IPS-18a (cell line): ENCODE results near the gene HINFP.
"Not testable (repeated sequence)": the region's sequence is repeated elsewhere in the genome, so short reads cannot be mapped to it uniquely, and the experiment has no call there.

Source experiments
- H3K27ac ChIP-seq: one replicate; pipeline ENCODE4 v1.5.1; 2013; ENCODE audit warnings: low read length
- H3K27me3 ChIP-seq: one replicate; pipeline ENCODE4 v1.6.1; 2013; ENCODE audit warnings: mild to moderate bottlenecking, low read length; ENCODE audit not compliant: control insufficient read depth, insufficient read depth
- H3K36me3 ChIP-seq: one replicate; pipeline ENCODE4 v1.6.1; 2013; ENCODE audit warnings: low read depth, low read length; ENCODE audit not compliant: control insufficient read depth
- H3K4me1 ChIP-seq: one replicate; pipeline ENCODE4 v1.6.1; 2013; ENCODE audit warnings: low read depth, low read length; ENCODE audit not compliant: control insufficient read depth
- H3K4me3 ChIP-seq: one replicate; pipeline ENCODE4 v1.5.1; 2013; ENCODE audit warnings: low read length
- H3K9ac ChIP-seq: one replicate; pipeline ENCODE4 v1.6.1; 2013; ENCODE audit warnings: mild to moderate bottlenecking, low read length, moderate library complexity
- H3K9me3 ChIP-seq: one replicate; pipeline ENCODE4 v1.6.1; 2013; ENCODE audit warnings: low read depth, low read length; ENCODE audit not compliant: control insufficient read depth

HINFP gene

DNA sequence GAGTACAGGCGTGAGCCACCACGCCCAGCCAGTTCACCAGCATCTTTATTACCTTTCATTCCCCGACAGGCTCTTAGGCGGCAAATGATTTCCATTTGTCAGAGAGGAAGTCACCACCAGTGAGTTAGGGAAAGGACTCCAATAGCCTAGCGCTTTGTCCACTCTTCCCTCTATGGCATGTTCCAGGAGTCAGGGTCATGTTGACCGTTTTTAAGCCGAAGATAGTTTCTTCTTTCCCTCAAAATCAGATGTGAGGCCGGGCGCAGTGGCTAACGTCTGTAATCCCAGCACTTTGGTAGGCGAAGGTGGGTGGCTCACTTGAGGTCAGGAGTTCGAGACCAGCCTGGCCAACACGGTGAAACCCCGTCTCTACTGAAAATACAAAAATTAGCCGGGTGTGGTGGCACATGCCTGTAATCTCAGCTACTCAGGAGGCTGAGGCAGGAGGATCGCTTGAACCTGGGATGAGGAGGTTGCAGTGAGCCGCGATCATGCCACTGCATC lies 18.2 kb upstream of the HINFP start:
- Histone ChIP-seq H3K4me3 (peak overlapping the region; percentile 81), H3K4me1 (peaks cover 20% of the 10 kb centered on the region), H3K9ac (peak overlapping the region; percentile 93)
- H3K36me3 ChIP-seq, H3K27ac ChIP-seq, H3K9me3 ChIP-seq, H3K27me3 ChIP-seq: not testable (repeated sequence)

- H3K4me3 ChIP-seq: no peak overlapping the region
- H3K27ac ChIP-seq: no peak overlapping the region
- peaks cover 15% of the 10 kb centered on the region for H3K27me3 ChIP-seq
- H3K4me1 ChIP-seq: peaks cover 23% of the 10 kb centered on the region
- no peaks in the 10 kb centered on the region for H3K36me3 ChIP-seq
- no peak overlapping the region for H3K9ac ChIP-seq
- H3K9me3 ChIP-seq: no peaks in the 10 kb centered on the region
Observed at GRCh38 chr11:119103793-119104192, 17.6 kb upstream of the HINFP start.

DNA sequence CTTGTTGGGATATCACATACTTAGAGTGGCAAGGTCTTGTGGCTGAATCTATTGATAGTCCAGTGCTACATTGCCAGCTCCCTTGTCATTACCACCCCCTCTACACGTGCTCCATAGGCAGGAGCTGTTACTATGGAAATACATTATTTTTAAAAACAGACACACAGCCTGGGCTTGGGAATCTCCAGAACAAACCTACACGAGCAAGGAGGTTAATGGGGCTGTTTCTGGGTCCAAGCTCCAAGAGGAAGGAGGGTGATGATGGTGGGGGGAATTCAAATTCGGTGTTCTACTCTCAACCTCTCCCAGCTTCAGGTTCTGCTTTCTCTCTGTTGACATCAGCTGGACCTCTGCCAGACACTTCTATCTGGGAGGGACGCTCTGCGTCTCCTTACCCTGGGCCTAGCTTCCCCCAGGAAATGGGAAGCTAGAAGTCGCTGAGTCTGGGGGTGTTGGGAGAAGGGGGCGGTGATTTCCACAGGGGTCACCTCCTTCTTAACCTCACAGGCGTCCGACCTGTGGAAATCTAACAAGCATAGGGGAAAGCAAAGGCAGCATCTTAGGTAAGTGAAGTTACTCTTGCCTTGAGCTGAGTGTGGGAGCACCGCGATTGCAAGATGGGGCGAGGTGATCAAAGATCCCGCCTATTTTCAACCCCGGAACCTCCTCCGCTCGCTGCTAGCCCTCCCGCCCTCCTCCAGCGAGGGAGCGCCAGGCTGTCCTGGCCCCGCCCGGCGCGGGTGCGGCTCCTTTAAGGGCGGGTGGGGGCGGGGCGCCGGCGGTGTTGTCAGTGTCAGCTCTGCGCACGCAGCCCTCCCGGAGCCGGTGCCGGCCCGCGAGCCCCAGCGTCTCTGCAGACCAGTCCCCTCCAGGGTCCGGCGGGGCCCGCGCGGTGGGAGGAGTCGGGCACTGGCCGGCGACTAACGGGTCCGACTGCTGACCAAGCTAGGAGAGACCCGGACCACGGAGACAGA lies 14.5 kb upstream of the HINFP start, which contains the start of gene C2CD2L:
Gene C2CD2L (plus strand): TSS at position 781 of the 974 bp plus-strand sequence. CDS start 398 bp downstream, outside the sequence.
- H3K4me3 ChIP-seq: peak within 1 kb of the TSS; percentile 62
- no peaks in the 10 kb centered on the region for H3K36me3 ChIP-seq
- H3K9me3 ChIP-seq: no peaks in the 10 kb centered on the region
- peaks cover 13% of the 10 kb centered on the region for H3K4me1 ChIP-seq
- H3K27me3 ChIP-seq: peaks cover 19% of the 10 kb centered on the region
- H3K9ac ChIP-seq: peak within 1 kb of the TSS; percentile 46
- no peak within 1 kb of the TSS for H3K27ac ChIP-seq

DNA sequence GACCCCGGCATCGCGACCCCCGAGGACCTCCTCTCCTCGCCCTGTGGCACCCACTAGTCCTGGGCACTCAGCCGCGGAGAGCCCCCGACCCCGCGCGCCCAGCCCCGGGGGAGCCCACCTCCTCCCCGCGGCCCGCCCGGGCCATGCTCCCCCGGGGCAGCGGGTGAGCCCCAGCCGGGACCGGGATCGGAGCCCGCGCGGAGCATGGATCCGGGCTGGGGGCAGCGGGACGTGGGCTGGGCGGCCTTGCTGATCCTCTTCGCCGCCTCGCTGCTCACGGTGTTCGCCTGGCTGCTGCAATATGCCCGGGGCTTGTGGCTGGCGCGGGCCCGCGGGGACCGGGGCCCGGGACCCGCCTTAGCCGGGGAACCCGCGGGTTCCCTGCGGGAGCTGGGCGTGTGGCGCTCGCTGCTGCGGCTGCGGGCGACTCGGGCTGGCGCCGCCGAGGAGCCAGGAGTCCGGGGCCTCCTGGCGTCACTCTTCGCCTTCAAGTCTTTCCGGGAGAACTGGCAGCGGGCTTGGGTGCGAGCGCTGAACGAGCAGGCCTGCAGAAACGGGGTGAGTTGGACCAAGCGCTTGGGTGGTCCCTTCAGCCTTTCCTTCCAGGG lies 13.7 kb upstream of the HINFP start:
- peaks cover 13% of the 10 kb centered on the region for H3K4me1 ChIP-seq

DNA sequence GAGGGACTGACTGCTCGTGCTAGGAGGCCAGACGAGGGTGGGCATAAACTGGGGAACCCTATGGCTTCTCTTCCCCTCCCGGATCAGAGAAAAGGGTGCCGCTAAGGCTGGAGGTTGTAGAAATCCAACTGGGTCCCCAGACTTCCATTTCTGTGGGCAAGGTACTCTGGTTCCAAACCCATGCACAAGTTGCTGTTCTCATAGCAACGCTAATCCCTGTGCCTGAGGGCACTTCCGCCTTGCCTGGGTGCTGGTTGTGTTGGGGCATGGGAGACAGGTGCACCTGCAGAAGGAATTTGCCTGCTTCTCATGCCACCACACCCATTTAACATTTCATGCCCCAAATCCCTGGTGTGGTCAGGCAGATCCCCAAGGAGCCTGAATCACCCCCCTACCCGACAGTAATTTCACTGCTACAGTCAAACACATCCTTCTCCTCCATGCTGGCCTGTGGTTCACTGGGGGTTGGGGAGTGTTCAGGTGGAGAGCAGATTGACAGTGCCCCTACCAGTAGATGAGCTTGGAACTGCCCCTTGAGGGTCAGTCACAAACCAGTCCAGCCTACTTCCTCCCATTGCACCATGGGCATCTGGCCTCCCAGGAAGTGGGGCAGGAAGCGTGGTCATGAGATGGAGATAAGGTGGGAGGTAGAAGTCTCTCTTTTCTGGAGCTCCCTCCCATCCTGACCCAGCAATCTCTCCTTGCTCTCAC lies 13.1 kb upstream of the HINFP start:
- H3K4me1 ChIP-seq: peaks cover 13% of the 10 kb centered on the region
- H3K9me3 ChIP-seq: no peaks in the 10 kb centered on the region
- no peak overlapping the region for H3K9ac ChIP-seq
- no peaks in the 10 kb centered on the region for H3K36me3 ChIP-seq
- H3K27ac ChIP-seq: no peak overlapping the region
- H3K4me3 ChIP-seq: peak overlapping the region; percentile 62
- H3K27me3 ChIP-seq: peaks cover 19% of the 10 kb centered on the region

More for the DNA sequence above, 13.7 kb upstream of the HINFP start:
- Histone ChIP-seq H3K9me3 (no peaks in the 10 kb centered on the region), H3K27ac (no peak overlapping the region), H3K9ac (no peak overlapping the region), H3K36me3 (no peaks in the 10 kb centered on the region), H3K27me3 (peaks cover 19% of the 10 kb centered on the region), H3K4me3 (peak overlapping the region; percentile 62)

DNA sequence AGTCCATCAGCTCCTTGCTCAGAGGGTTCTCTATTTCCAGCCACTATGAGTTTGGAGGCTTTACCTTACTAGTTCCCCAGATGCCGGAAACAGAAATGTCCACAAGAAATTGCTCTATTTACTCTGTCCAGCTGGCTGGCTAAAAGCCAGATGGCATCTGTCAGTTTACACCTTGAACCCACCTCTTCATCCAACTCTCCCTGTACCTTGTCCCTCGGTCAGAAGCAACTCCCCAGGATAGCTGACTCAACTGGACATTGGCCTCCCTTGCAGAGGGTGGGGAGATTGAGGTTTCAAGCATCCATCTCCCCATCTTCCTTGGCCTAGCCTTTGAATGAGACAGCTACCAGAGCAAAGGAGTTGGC lies 12.5 kb upstream of the HINFP start:
- no peaks in the 10 kb centered on the region for H3K36me3 ChIP-seq
- H3K4me1 ChIP-seq: peaks cover 13% of the 10 kb centered on the region
- H3K27me3 ChIP-seq: peaks cover 19% of the 10 kb centered on the region
- H3K9me3 ChIP-seq: no peaks in the 10 kb centered on the region
- H3K27ac ChIP-seq: no peak overlapping the region
- no peak overlapping the region for H3K9ac ChIP-seq
- H3K4me3 ChIP-seq: no peak overlapping the region

GRCh38 chr11:119109843-119110242 lies 11.5 kb upstream of the HINFP start:
- Histone ChIP-seq H3K9ac (no peak overlapping the region), H3K4me3 (no peak overlapping the region), H3K36me3 (no peaks in the 10 kb centered on the region), H3K9me3 (no peaks in the 10 kb centered on the region), H3K27me3 (peaks cover 19% of the 10 kb centered on the region), H3K4me1 (peaks cover 13% of the 10 kb centered on the region), H3K27ac (no peak overlapping the region)

DNA sequence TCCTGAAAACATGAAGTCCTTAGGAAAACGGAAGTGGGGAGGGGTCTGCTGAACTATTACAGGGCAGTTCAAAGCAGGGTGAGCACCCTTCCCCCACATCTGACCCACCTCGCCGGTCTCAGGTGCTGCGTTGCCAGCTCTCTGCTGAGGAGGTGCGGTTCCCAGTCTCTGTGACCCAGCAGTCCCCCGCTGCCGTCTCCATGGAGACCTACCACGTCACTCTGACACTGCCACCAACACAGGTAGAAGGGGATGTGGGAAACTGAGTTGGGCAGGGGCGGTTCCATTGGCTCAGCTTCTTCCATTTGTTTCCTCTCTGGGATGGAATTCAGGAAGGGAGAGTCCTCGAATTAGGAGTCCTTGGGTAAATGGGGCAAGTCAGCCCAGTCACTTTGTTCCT lies 10.9 kb upstream of the HINFP start:
- Histone ChIP-seq H3K4me1 (peaks cover 13% of the 10 kb centered on the region), H3K36me3 (no peaks in the 10 kb centered on the region), H3K27me3 (peaks cover 19% of the 10 kb centered on the region), H3K9ac (no peak overlapping the region), H3K9me3 (no peaks in the 10 kb centered on the region), H3K4me3 (no peak overlapping the region), H3K27ac (no peak overlapping the region)

DNA sequence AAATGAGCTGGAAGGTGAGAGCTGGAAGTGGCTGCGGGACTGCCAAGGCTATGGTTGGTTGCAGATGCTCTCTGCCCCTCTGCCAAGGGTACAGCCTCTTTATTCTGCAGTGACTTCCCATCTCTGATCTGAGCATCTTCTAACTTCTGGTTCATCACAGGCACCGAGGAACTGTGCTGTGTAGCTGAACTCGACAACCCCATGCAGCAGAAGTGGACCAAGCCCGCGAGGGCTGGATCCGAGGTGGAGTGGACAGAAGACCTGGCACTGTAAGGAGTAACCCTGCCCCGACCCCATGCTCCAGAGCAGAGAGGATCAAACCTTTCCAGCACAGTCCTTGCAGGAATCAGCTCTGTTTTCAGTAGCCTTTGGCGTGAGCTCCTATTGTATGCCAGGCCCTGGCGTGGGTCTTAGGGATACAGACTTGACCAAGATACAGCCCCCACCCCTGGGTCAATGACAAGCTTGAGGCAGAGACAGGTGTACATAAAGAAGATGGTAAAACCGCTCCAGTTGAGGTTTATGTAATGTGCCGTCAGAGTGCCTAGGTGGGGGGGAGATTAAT lies 9.9 kb upstream of the HINFP start:
- Histone ChIP-seq H3K36me3 (no peaks in the 10 kb centered on the region), H3K9ac (no peak overlapping the region), H3K27me3 (peaks cover 19% of the 10 kb centered on the region), H3K4me1 (peaks cover 10% of the 10 kb centered on the region), H3K4me3 (no peak overlapping the region), H3K27ac (no peak overlapping the region), H3K9me3 (no peaks in the 10 kb centered on the region)

GRCh38 chr11:119112314-119113020 lies 8.9 kb upstream of the HINFP start:
- Histone ChIP-seq H3K36me3 (no peaks in the 10 kb centered on the region), H3K27ac (no peak overlapping the region), H3K9me3 (no peaks in the 10 kb centered on the region), H3K4me1 (peaks cover 6% of the 10 kb centered on the region), H3K9ac (no peak overlapping the region), H3K27me3 (peaks cover 18% of the 10 kb centered on the region), H3K4me3 (no peak overlapping the region)
